B cell (primary cell): ENCODE results near the gene RANBP3. TPM values are rescaled to one million over a fixed set of nuclear protein-coding genes. Genes with fewer than 3 reads are reported as not detected.

Experiments
- ATAC-seq: fragments of 200-7000 bp; cut with Tn5 transposase; one replicate; pipeline ENCODE4 v1.10.0; 2021; ENCODE audit warnings: low read depth, mild to moderate bottlenecking, moderate number of reproducible peaks, moderate library complexity
- CTCF ChIA-PET: fragments of 350-600 bp; sonication (Branson Sonifier 250); formaldehyde crosslinking; loops from one replicate; lab custom pipeline; 2021; ENCODE audit warnings: antibody characterized with exemption, inconsistent platforms; lab: Charles Lee
- POLR2A ChIA-PET: fragments of 350-600 bp; sonication (Branson Sonifier 250); formaldehyde crosslinking; loops from one replicate; lab custom pipeline; 2021; ENCODE audit warnings: antibody characterized with exemption; lab: Charles Lee
- DNase-seq: peaks from one replicate; pipeline ENCODE4 v3.0.0; 2013
- H2AFZ ChIP-seq: 2 replicates; pipeline ENCODE4 v1.6.1; 2012; ENCODE audit warnings: mild to moderate bottlenecking, low read depth, low read length; ENCODE audit not compliant: insufficient read depth, poor library complexity, severe bottlenecking
- H3K27ac ChIP-seq, 2 donors: 1 replicate in 1 of 2; 2 replicates in 1 of 2; pipeline ENCODE4 v1.5.1; 2012 to 2013; ENCODE audit warnings: low read length in 2 of 2, mild to moderate bottlenecking in 2 of 2, moderate library complexity in 1 of 2
- H3K27me3 ChIP-seq, 4 experiments: fragments of 200-600 bp in 1 of 4; sonication (generic) in 1 of 4; replicated peaks in 1 of 4; 1 replicate in 2 of 4; 2 replicates in 2 of 4; pipeline versions ENCODE4 v1.6.1 to v1.7.0; 2013 to 2016; ENCODE audit warnings: low read length in 3 of 4, mild to moderate bottlenecking in 2 of 4, mixed read lengths in 1 of 4, moderate library complexity in 1 of 4; ENCODE audit not compliant: insufficient read depth in 4 of 4, control insufficient read depth in 3 of 4; ENCODE audit errors: control extremely low read depth in 1 of 4
- H3K36me3 ChIP-seq, 2 experiments: replicated peaks in 1 of 2; 1 replicate in 1 of 2; 2 replicates in 1 of 2; pipeline versions ENCODE4 v1.6.1 to v1.7.1; 2013; ENCODE audit warnings: low read length in 1 of 2; ENCODE audit not compliant: insufficient read depth in 2 of 2, control insufficient read depth in 1 of 2; ENCODE audit errors: control extremely low read depth in 1 of 2, extremely low read depth in 1 of 2
- H3K4me1 ChIP-seq, 2 donors: fragments of 200-600 bp in 1 of 2; sonication (generic) in 1 of 2; 1 replicate in 1 of 2; 2 replicates in 1 of 2; pipeline versions ENCODE4 v1.5.1 to v1.6.1; 2013 to 2017; ENCODE audit warnings: low read length in 2 of 2; ENCODE audit not compliant: control insufficient read depth in 2 of 2, insufficient read depth in 2 of 2
- H3K4me2 ChIP-seq: replicated peaks from 2 replicates; pipeline ENCODE3; 2012; ENCODE audit warnings: mild to moderate bottlenecking, low read depth, low read length; ENCODE audit not compliant: poor library complexity, severe bottlenecking
- H3K4me3 ChIP-seq, 5 experiments: fragments of 200-600 bp in 1 of 5; sonication (generic) in 1 of 5; 1 replicate in 3 of 5; 2 replicates in 2 of 5; pipeline versions ENCODE4 v1.5.1 to v1.7.0; 2011 to 2016; ENCODE audit warnings: low read length in 4 of 5, mild to moderate bottlenecking in 4 of 5, low read depth in 2 of 5, control low read depth in 1 of 5, moderate library complexity in 1 of 5; ENCODE audit not compliant: insufficient read depth in 1 of 5; ENCODE audit errors: control extremely low read depth in 1 of 5, extremely low read depth in 1 of 5
- H3K79me2 ChIP-seq: fragments of 200-600 bp; sonication (generic); one replicate; pipeline ENCODE4 v1.6.0; 2016; ENCODE audit warnings: low read length; ENCODE audit not compliant: control insufficient read depth, insufficient read depth
- H3K9ac ChIP-seq: fragments of 200-600 bp; sonication (generic); 2 replicates; pipeline ENCODE4 v1.6.1; 2017; ENCODE audit warnings: mild to moderate bottlenecking, low read length, moderate library complexity
- H3K9me3 ChIP-seq, 3 donors: one replicate each; pipeline versions ENCODE4 v1.6.1 to v1.7.1; 2013; ENCODE audit warnings: low read length in 2 of 3; ENCODE audit not compliant: control insufficient read depth in 2 of 3, insufficient read depth in 1 of 3; ENCODE audit errors: control extremely low read depth in 1 of 3
- H4K20me1 ChIP-seq: 2 replicates; pipeline ENCODE4 v1.6.0; 2012; ENCODE audit warnings: mild to moderate bottlenecking, low read length; ENCODE audit not compliant: insufficient read depth, control insufficient read depth, poor library complexity, severe bottlenecking
- H3K27ac Mint-ChIP-seq: one replicate; pipeline ENCODE4 v1.8.0; 2021; ENCODE audit warnings: mixed read lengths
- H3K27me3 Mint-ChIP-seq: one replicate; pipeline ENCODE4 v1.8.0; 2021; ENCODE audit warnings: mixed read lengths
- H3K4me1 Mint-ChIP-seq: one replicate; pipeline ENCODE4 v1.8.0; 2021; ENCODE audit warnings: mixed read lengths
- H3K4me3 Mint-ChIP-seq: one replicate; pipeline ENCODE4 v1.8.0; 2021; ENCODE audit warnings: mixed read lengths
- H3K9me3 Mint-ChIP-seq: one replicate; pipeline ENCODE4 v1.8.0; 2022; ENCODE audit warnings: mixed read lengths; ENCODE audit not compliant: insufficient read depth
- EZH2 ChIP-seq: IDR thresholded peaks from 2 replicates; pipeline ENCODE4 v1.6.1; 2012; ENCODE audit warnings: borderline replicate concordance, low read depth, mild to moderate bottlenecking, moderate library complexity, low read length; ENCODE audit not compliant: insufficient read depth, poor library complexity, severe bottlenecking
- WGBS: methylation state at CpG from one replicate; pipeline ENCODE4 v1.1.5; 2013; ENCODE audit warnings: missing lambda C conversion rate; ENCODE audit not compliant: insufficient coverage; 5-methylcytosine and 5-hydroxymethylcytosine counted together
- intact Hi-C: fragments of 100-400 bp; cut with micrococcal nuclease; formaldehyde crosslinking; loops from one replicate; pipeline ENCODE4 v1.10.0; 2022
- polyA plus RNA-seq: library from polyadenylated mRNA; depleted of rRNA; stranded (reverse); fragments of >200 nt; gene quantifications from 2 replicates; pipeline ENCODE4 v1.2.3, GENCODE V29; 2012
- total RNA-seq, 2 donors: library from RNA; stranded (reverse); fragments of 120-200 nt in 1 of 2; gene quantifications; 1 replicate in 1 of 2; 2 replicates in 1 of 2; pipeline versions ENCODE4 v1.2.3 to v1.2.4, GENCODE V29; 2013 to 2022
- TF ChIP-seq, protein P1 (sequence below): fragments of 200-600 bp; IDR thresholded peaks from one replicate; pipeline ENCODE4 v1.8.0; 2022; ENCODE audit warnings: antibody characterized with exemption, mild to moderate bottlenecking

Gene RANBP3
- total and polyA plus RNA-seq, 2 donors (not counting 1 experiment from before 2014, with no cell fraction given): 86.7 to 91.7 TPM

DNA sequence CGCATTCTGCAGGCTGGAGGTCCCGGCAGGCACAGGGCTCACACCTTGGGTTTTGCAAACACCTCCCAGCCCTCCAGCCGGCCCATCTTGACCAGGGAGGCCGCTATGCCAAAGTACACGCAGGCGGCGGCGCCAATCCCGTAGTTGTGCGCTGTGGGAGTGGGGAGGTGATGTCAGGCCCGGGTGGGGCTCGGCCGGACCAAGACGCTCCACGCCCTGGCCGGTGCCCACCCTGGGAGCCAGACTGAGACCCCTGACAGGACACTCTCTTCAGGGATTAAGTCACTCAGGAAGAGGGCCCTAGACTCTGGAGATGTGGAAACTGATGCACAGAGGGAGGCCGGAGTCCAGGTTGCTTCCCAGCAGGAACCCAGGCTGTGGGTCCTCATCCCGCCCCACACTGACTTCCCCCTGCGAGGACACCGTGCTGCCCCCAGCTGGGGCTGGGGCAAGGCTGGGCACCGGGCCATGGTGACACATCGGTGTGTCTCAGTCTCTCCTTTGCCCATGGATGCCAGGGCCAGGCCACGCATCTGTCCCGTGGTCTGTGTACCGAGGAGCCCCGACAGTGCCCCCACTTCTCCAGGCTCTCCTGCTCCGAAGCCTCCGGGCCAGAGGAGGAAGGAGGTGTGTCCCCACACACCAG lies 83.1 kb downstream of the RANBP3 start:
- no peak for ATAC-seq
- ChIA-PET CTCF (no interaction called here), POLR2A (no interaction called here)
- peaks cover 0 to 9% of the 10 kb centered on the region in 2 experiments for H3K36me3 ChIP-seq
- no peak for DNase-seq
- H3K4me1 ChIP-seq: peaks cover 0 to 4% of the 10 kb centered on the region in 2 donors
- peaks cover 0 to 12% (median 0%) of the 10 kb centered on the region in 3 donors for H3K9me3 ChIP-seq
- H3K4me3 ChIP-seq: no peak overlapping the region
- Mint-ChIP-seq H3K9me3 (no peaks in the 10 kb centered on the region), H3K4me3 (no peak overlapping the region), H3K4me1 (no peaks in the 10 kb centered on the region), H3K27me3 (no peaks in the 10 kb centered on the region), H3K27ac (no peak overlapping the region)
- peaks cover 38% of the 10 kb centered on the region for H4K20me1 ChIP-seq
- no peak overlapping the region for H2AFZ ChIP-seq
- no peak overlapping the region for H3K9ac ChIP-seq
- WGBS: 92% methylated on average over 21 of the region's 28 CpGs
- H3K27ac ChIP-seq: no peak overlapping the region
- H3K27me3 ChIP-seq: peaks cover 0 to 21% (median 3%) of the 10 kb centered on the region in 4 experiments
- TF ChIP-seq, protein P1, sequence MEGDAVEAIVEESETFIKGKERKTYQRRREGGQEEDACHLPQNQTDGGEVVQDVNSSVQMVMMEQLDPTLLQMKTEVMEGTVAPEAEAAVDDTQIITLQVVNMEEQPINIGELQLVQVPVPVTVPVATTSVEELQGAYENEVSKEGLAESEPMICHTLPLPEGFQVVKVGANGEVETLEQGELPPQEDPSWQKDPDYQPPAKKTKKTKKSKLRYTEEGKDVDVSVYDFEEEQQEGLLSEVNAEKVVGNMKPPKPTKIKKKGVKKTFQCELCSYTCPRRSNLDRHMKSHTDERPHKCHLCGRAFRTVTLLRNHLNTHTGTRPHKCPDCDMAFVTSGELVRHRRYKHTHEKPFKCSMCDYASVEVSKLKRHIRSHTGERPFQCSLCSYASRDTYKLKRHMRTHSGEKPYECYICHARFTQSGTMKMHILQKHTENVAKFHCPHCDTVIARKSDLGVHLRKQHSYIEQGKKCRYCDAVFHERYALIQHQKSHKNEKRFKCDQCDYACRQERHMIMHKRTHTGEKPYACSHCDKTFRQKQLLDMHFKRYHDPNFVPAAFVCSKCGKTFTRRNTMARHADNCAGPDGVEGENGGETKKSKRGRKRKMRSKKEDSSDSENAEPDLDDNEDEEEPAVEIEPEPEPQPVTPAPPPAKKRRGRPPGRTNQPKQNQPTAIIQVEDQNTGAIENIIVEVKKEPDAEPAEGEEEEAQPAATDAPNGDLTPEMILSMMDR: no peak
- intact Hi-C loops: no loop called here
- H3K79me2 ChIP-seq: peaks cover 9% of the 10 kb centered on the region
- H3K4me2 ChIP-seq: no peak overlapping the region

DNA sequence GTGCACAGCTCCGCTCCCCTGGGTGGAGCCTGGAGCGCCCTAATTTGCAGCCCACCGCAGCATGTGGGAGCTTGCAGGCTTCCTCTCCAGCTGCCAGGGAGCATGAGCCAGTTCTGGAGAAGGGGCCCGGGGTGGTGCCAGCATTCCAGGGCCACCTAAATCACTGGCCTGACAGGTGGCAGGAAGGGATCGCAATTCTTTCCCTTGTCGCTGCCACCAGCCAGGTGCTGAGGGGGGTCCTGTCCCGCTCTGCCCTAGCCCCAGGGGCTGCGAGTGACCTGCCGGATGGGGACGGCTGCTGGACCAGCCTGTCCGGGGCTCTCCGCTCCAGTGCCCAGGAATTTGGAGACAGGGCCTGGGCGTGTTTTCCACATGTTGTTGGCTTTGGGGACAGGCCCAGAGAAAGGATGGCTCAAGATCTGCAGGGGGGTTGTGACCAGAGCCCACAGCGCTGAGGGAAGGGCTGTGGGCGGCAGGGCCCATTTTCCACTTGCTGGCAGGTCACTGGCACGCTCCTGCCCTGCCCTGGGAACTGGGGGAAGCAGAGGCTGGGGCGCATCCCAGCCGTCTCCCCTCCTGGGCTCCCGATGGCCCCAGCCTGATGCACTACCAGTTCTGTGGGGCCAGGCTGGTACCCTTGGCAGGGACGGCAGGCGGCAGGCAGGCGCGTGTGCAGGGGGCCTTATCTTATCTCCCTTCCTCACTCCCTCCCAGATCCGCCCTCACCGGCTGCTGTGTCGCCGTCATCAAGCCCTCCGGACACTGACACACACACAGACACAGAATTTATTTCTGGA lies 83.8 kb downstream of the RANBP3 start:
- Histone ChIP-seq H3K9me3 (peaks cover 0 to 12% (median 0%) of the 10 kb centered on the region in 3 donors), H3K4me3 (no peak overlapping the region), H3K79me2 (peaks cover 6% of the 10 kb centered on the region), H3K27me3 (peaks cover 0 to 24% (median 3%) of the 10 kb centered on the region in 4 experiments), H3K4me2 (no peak overlapping the region), H3K9ac (no peak overlapping the region), H4K20me1 (peaks cover 33% of the 10 kb centered on the region), H2AFZ (no peak overlapping the region), H3K27ac (no peak overlapping the region), H3K4me1 (peaks cover 0 to 4% of the 10 kb centered on the region in 2 donors), H3K36me3 (peaks cover 0 to 9% of the 10 kb centered on the region in 2 experiments)
- H3K9me3 Mint-ChIP-seq: no peaks in the 10 kb centered on the region
- no peak for TF ChIP-seq EZH2
- TF ChIP-seq, protein P1: no peak
- ATAC-seq (no peak), DNase-seq (no peak)
- peaks cover 6% of the 10 kb centered on the region for H3K27me3 Mint-ChIP-seq
- ChIA-PET POLR2A (no interaction called here), CTCF (no interaction called here)
- no peak overlapping the region for H3K4me3 Mint-ChIP-seq
- no peak overlapping the region for H3K27ac Mint-ChIP-seq
- no peaks in the 10 kb centered on the region for H3K4me1 Mint-ChIP-seq
- 80% methylated on average over 27 of the region's 28 CpGs for WGBS
- intact Hi-C loops: no loop called here
